GM23338 (cell line): ENCODE results near the gene IGSF6. TPM values are rescaled to one million over a fixed set of nuclear protein-coding genes. Genes with fewer than 3 reads are reported as not detected.
"Not testable (repeated sequence)": the region's sequence is repeated elsewhere in the genome, so short reads cannot be mapped to it uniquely, and the experiment has no call there.

Experiments
- ATAC-seq: fragments of 200-7000 bp; cut with Tn5 transposase; 3 replicates; pipeline ENCODE4 v1.9.1; 2020
- DNase-seq: peaks from one replicate; pipeline ENCODE4 v3.0.0-alpha.2; 2015; ENCODE audit warnings: low spot score
- H2AFZ ChIP-seq: fragments of 200-600 bp; sonication (generic); 2 replicates; pipeline ENCODE4 v1.8.0; 2016; ENCODE audit warnings: antibody characterized with exemption, mild to moderate bottlenecking, moderate library complexity
- H3F3A ChIP-seq: fragments of 200-600 bp; sonication (generic); replicated peaks from 2 replicates; pipeline ENCODE4 v1.8.0; 2017; ENCODE audit warnings: antibody characterized with exemption, mixed run types, low read depth
- H3K27ac ChIP-seq: fragments of 200-600 bp; sonication (generic); 2 replicates; pipeline ENCODE4 v1.6.1; 2016; ENCODE audit warnings: low read depth
- H3K27me3 ChIP-seq: fragments of 200-600 bp; sonication (generic); 2 replicates; pipeline ENCODE4 v1.8.0; 2016; ENCODE audit warnings: mild to moderate bottlenecking, mixed run types, moderate library complexity; ENCODE audit not compliant: insufficient read depth
- H3K36me3 ChIP-seq: fragments of 200-600 bp; sonication (generic); 2 replicates; pipeline ENCODE4 v1.8.0; 2016; ENCODE audit warnings: mild to moderate bottlenecking; ENCODE audit not compliant: insufficient read depth
- H3K4me1 ChIP-seq: fragments of 200-600 bp; sonication (generic); 2 replicates; pipeline ENCODE4 v1.8.0; 2016; ENCODE audit warnings: mild to moderate bottlenecking, moderate library complexity; ENCODE audit not compliant: insufficient read depth
- H3K4me2 ChIP-seq: fragments of 200-600 bp; sonication (generic); 2 replicates; pipeline ENCODE4 v1.7.1; 2017; ENCODE audit warnings: mixed run types
- H3K4me3 ChIP-seq: fragments of 200-600 bp; sonication (generic); 2 replicates; pipeline ENCODE4 v1.6.1; 2016; ENCODE audit warnings: mixed run types
- H3K79me2 ChIP-seq: fragments of 200-600 bp; sonication (generic); replicated peaks from 2 replicates; pipeline ENCODE4 v1.8.0; 2017; ENCODE audit warnings: mild to moderate bottlenecking; ENCODE audit not compliant: insufficient read depth
- H3K9me2 ChIP-seq: fragments of 200-600 bp; sonication (generic); 2 replicates; pipeline ENCODE4 v1.8.0; 2017; ENCODE audit not compliant: insufficient read depth
- H4K20me1 ChIP-seq: fragments of 200-600 bp; sonication (generic); replicated peaks from 2 replicates; pipeline ENCODE4 v1.8.0; 2017; ENCODE audit warnings: mild to moderate bottlenecking; ENCODE audit not compliant: insufficient read depth
- H3K27ac Mint-ChIP-seq: 2 replicates; pipeline ENCODE4 v1.8.0; 2020; ENCODE audit warnings: inconsistent platforms, mild to moderate bottlenecking, moderate library complexity, mixed read lengths
- H3K27me3 Mint-ChIP-seq: 3 replicates; pipeline ENCODE4 v1.8.0; 2022; ENCODE audit warnings: low read depth, mild to moderate bottlenecking, moderate library complexity, mixed read lengths, inconsistent platforms; ENCODE audit not compliant: insufficient read depth, poor library complexity
- H3K36me3 Mint-ChIP-seq: 3 replicates; pipeline ENCODE4 v1.8.0; 2021; ENCODE audit warnings: low read depth, mild to moderate bottlenecking, inconsistent platforms, moderate library complexity, mixed read lengths
- H3K4me1 Mint-ChIP-seq: 3 replicates; pipeline ENCODE4 v1.8.0; 2020; ENCODE audit warnings: mild to moderate bottlenecking, inconsistent platforms, mixed read lengths
- H3K4me3 Mint-ChIP-seq: 3 replicates; pipeline ENCODE4 v1.8.0; 2021; ENCODE audit warnings: moderate library complexity, mild to moderate bottlenecking, inconsistent platforms, mixed read lengths
- H3K9me3 Mint-ChIP-seq: 3 replicates; pipeline ENCODE4 v1.8.0; 2020; ENCODE audit warnings: moderate library complexity, mild to moderate bottlenecking, inconsistent platforms, mixed read lengths
- ZNF114 ChIP-seq: fragments of 250-450 bp; sonication (Bioruptor Pico); IDR thresholded peaks from 2 replicates; pipeline ENCODE4 v1.5.0; 2020; ENCODE audit warnings: mild to moderate bottlenecking, moderate library complexity
- ZNF462 ChIP-seq: fragments of 250-450 bp; sonication (Bioruptor Pico); IDR thresholded peaks from 2 replicates; pipeline ENCODE4 v1.5.0; 2020; ENCODE audit warnings: mild to moderate bottlenecking, moderate library complexity
- polyA plus RNA-seq: library from polyadenylated mRNA; unstranded; fragments of >200 nt; fragmentation: Nextera tagmentation; extraction: Ambion mirVana; gene quantifications from 2 replicates; pipeline ENCODE4 v1.2.1, GENCODE V29; 2016
- total RNA-seq: library from RNA; depleted of rRNA; stranded (reverse); fragments of >200 nt; shearing (Covaris generic); gene quantifications from 2 replicates; pipeline ENCODE4 v1.2.3, GENCODE V29; 2014

IGSF6 gene
- total and polyA plus RNA-seq, 2 experiments from 2014 or later = 0.19 TPM; not detected in 1

- TF ChIP-seq ZNF462 (CRISPR knock-in tag) (no peak), ZNF114 (no peak)
Observed at GRCh38 chr16:21634216-21634615, 18.2 kb downstream of the IGSF6 start (continued).

- DNase-seq, H4K20me1 ChIP-seq, H3K4me1 ChIP-seq, H3K4me2 ChIP-seq, H2AFZ ChIP-seq, H3K27me3 Mint-ChIP-seq, H3K27ac ChIP-seq, H3K4me3 Mint-ChIP-seq, H3K9me2 ChIP-seq, H3K4me3 ChIP-seq, H3F3A ChIP-seq, ATAC-seq, H3K36me3 ChIP-seq, H3K27ac Mint-ChIP-seq, H3K27me3 ChIP-seq, H3K79me2 ChIP-seq: not testable (repeated sequence)
- peaks cover 17% of the 10 kb centered on the region; the same call in 2 of the 3 replicates for H3K4me1 Mint-ChIP-seq
- peaks cover 11% of the 10 kb centered on the region; the same call in 2 of the 3 replicates for H3K9me3 Mint-ChIP-seq
- peaks cover 51% of the 10 kb centered on the region for H3K36me3 Mint-ChIP-seq
Observed at GRCh38 chr16:21631951-21632575, 20.3 kb downstream of the IGSF6 start.

GRCh38 chr16:21631376-21631775 is 21.0 kb downstream of the IGSF6 start:
- H3K27me3 Mint-ChIP-seq, H3K4me3 ChIP-seq, DNase-seq, H2AFZ ChIP-seq, H3F3A ChIP-seq, H4K20me1 ChIP-seq, H3K27ac ChIP-seq, H3K4me3 Mint-ChIP-seq, H3K27ac Mint-ChIP-seq, H3K4me2 ChIP-seq, H3K4me1 ChIP-seq, H3K9me2 ChIP-seq, H3K79me2 ChIP-seq, ATAC-seq, H3K36me3 ChIP-seq, H3K27me3 ChIP-seq: not testable (repeated sequence)
- Mint-ChIP-seq H3K4me1 (peaks cover 21% of the 10 kb centered on the region; the same call in 2 of the 3 replicates), H3K36me3 (peaks cover 56% of the 10 kb centered on the region), H3K9me3 (peaks cover 11% of the 10 kb centered on the region; the same call in 2 of the 3 replicates)

- H3K9me2 ChIP-seq, H3K27ac ChIP-seq, H3K27ac Mint-ChIP-seq, DNase-seq, H3K27me3 Mint-ChIP-seq, H3K4me3 ChIP-seq, H3K79me2 ChIP-seq, H3K27me3 ChIP-seq, H3K4me2 ChIP-seq, H2AFZ ChIP-seq, H3F3A ChIP-seq, H3K36me3 ChIP-seq, H3K4me1 ChIP-seq, H4K20me1 ChIP-seq, H3K4me3 Mint-ChIP-seq, ATAC-seq: not testable (repeated sequence)
- peaks cover 11% of the 10 kb centered on the region; the same call in 2 of the 3 replicates for H3K9me3 Mint-ChIP-seq
- H3K36me3 Mint-ChIP-seq = peaks cover 58% of the 10 kb centered on the region
- peaks cover 18% of the 10 kb centered on the region; the same call in 2 of the 3 replicates for H3K4me1 Mint-ChIP-seq
Observed at GRCh38 chr16:21630866-21631265, 21.5 kb downstream of the IGSF6 start.
